GM12801 (cell line): Measurements from ENCODE around the gene CCDC158.

Experiments
- TF ChIP-seq, protein P1 (sequence below): IDR thresholded peaks from one replicate; pipeline ENCODE4 v1.5.1; 2011; ENCODE audit warnings: control low read depth; ENCODE audit not compliant: insufficient read length; ENCODE audit errors: extremely low read depth

CCDC158 gene

GRCh38 chr4:76282941-76283689 lies 137.8 kb downstream of the CCDC158 start:
- TF ChIP-seq, protein P1, sequence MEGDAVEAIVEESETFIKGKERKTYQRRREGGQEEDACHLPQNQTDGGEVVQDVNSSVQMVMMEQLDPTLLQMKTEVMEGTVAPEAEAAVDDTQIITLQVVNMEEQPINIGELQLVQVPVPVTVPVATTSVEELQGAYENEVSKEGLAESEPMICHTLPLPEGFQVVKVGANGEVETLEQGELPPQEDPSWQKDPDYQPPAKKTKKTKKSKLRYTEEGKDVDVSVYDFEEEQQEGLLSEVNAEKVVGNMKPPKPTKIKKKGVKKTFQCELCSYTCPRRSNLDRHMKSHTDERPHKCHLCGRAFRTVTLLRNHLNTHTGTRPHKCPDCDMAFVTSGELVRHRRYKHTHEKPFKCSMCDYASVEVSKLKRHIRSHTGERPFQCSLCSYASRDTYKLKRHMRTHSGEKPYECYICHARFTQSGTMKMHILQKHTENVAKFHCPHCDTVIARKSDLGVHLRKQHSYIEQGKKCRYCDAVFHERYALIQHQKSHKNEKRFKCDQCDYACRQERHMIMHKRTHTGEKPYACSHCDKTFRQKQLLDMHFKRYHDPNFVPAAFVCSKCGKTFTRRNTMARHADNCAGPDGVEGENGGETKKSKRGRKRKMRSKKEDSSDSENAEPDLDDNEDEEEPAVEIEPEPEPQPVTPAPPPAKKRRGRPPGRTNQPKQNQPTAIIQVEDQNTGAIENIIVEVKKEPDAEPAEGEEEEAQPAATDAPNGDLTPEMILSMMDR, result no peak

- TF ChIP-seq, protein P1, result no peak
Measured at GRCh38 chr4:76280488-76281441, 140.2 kb downstream of the CCDC158 start.

- TF ChIP-seq, protein P1, result no peak
Measured at GRCh38 chr4:76279462-76279861, 141.5 kb downstream of the CCDC158 start.

- TF ChIP-seq, protein P1, result no peak
Measured at GRCh38 chr4:76278583-76278982, 142.4 kb downstream of the CCDC158 start.

- TF ChIP-seq, protein P1, result no peak
Measured at GRCh38 chr4:76277667-76278066, 143.3 kb downstream of the CCDC158 start.

GRCh38 chr4:76276813-76277212 lies 144.1 kb downstream of the CCDC158 start:
- TF ChIP-seq, protein P1, result no peak

GRCh38 chr4:76275486-76276124 lies 145.3 kb downstream of the CCDC158 start:
- TF ChIP-seq, protein P1, result no peak
